ENCODE results near the gene RRAS.
A peak's percentile ranks its signal among the peaks of the same experiment; 100 is the strongest.

The RRAS gene

GRCh38 chr19:49676784-49677230, 36.9 kb upstream of the RRAS start:
- peak; percentile 100 for DNase-seq

GRCh38 chr19:49676136-49676783, 36.3 kb upstream of the RRAS start:
- DNase-seq = no peak

- DNase-seq = peak; percentile 49
Observed at GRCh38 chr19:49672131-49672919, 32.4 kb upstream of the RRAS start.

- DNase-seq = no peak
Observed at GRCh38 chr19:49669516-49669915, 29.6 kb upstream of the RRAS start.

- DNase-seq = no peak
Observed at GRCh38 chr19:49667473-49667872, 27.5 kb upstream of the RRAS start.

GRCh38 chr19:49666120-49666444, 26.1 kb upstream of the RRAS start:
- DNase-seq = no peak

- peak; percentile 89 for DNase-seq
Observed at GRCh38 chr19:49665351-49666119, 25.6 kb upstream of the RRAS start, which contains the start of the genes BCL2L12 and IRF3. TSS of gene BCL2L12 (plus strand) at chr19:49665933. CDS start at chr19:49666693, 760 bp downstream. TSS of gene IRF3 (minus strand) at chr19:49665857. CDS start at chr19:49664838, 1,019 bp downstream.

- DNase-seq = no peak
Observed at GRCh38 chr19:49665036-49665350, 25.1 kb upstream of the RRAS start.

- peak; percentile 40 for DNase-seq
Observed at GRCh38 chr19:49664171-49665035, 24.5 kb upstream of the RRAS start.

- DNase-seq = no peak
Observed at GRCh38 chr19:49663224-49663623, 23.3 kb upstream of the RRAS start.

- DNase-seq = no peak
Observed at GRCh38 chr19:49662011-49662410, 22.1 kb upstream of the RRAS start.

GRCh38 chr19:49660338-49660961, 20.5 kb upstream of the RRAS start:
- DNase-seq = no peak

GRCh38 chr19:49658566-49659442, 18.9 kb upstream of the RRAS start:
- DNase-seq = no peak

- DNase-seq = no peak
Observed at GRCh38 chr19:49658139-49658517, 18.2 kb upstream of the RRAS start.

- no peak for DNase-seq
Observed at GRCh38 chr19:49657493-49658138, 17.7 kb upstream of the RRAS start.

GRCh38 chr19:49656456-49657109, 16.6 kb upstream of the RRAS start:
- DNase-seq = no peak

- no peak for DNase-seq
Observed at GRCh38 chr19:49655570-49656455, 15.9 kb upstream of the RRAS start.

GRCh38 chr19:49654581-49654980, 14.6 kb upstream of the RRAS start:
- no peak for DNase-seq

- no peak for DNase-seq
Observed at GRCh38 chr19:49653466-49653806, 13.5 kb upstream of the RRAS start.
